K562 (cell line): Measurements from ENCODE around the gene FMOD. TPM values are rescaled to one million over a fixed set of nuclear protein-coding genes. Genes with fewer than 3 reads are reported as not detected.
A peak's percentile ranks its signal among the peaks of the same experiment; 100 is the strongest.

Experiments used
- ATF7 ChIP-seq: fragments of 450-650 bp; IDR thresholded peaks from 2 replicates; pipeline ENCODE4 v1.7.1; 2014; ENCODE audit warnings: mild to moderate bottlenecking, moderate library complexity
- BCOR ChIP-seq: fragments of 450-650 bp; IDR thresholded peaks from 2 replicates; pipeline ENCODE4 v1.6.1; 2016
- CXXC5 ChIP-seq: fragments of 250-450 bp; sonication (Bioruptor Pico); IDR thresholded peaks from 2 replicates; pipeline ENCODE4 v1.8.0; 2022; ENCODE audit warnings: inconsistent platforms, mild to moderate bottlenecking, moderate library complexity
- HCFC1 ChIP-seq: IDR thresholded peaks from 2 replicates; pipeline ENCODE4 v1.6.1; 2012; ENCODE audit warnings: low read depth, low read length, improper control_type of control experiment
- JUN ChIP-seq, 2 experiments: sonication (generic) in 1 of 2; formaldehyde crosslinking in 1 of 2; IDR thresholded peaks; 2 replicates each; pipeline versions ENCODE4 v1.6.1 to v1.8.0; 2012 to 2022; ENCODE audit warnings: borderline replicate concordance in 2 of 2, mild to moderate bottlenecking in 2 of 2, improper control_type of control experiment in 1 of 2, low read depth in 1 of 2, low read length in 1 of 2, missing genetic modification reagents in 1 of 2
- MAFK ChIP-seq: IDR thresholded peaks from 2 replicates; pipeline ENCODE4 v1.6.1; 2011; ENCODE audit warnings: low read length, improper control_type of control experiment
- NCOR1 ChIP-seq: fragments of 450-650 bp; IDR thresholded peaks from 2 replicates; pipeline ENCODE4 v1.6.1; 2016; ENCODE audit warnings: mild to moderate bottlenecking, moderate library complexity
- PHF21A ChIP-seq: fragments of 450-650 bp; IDR thresholded peaks from 2 replicates; pipeline ENCODE4 v1.6.1; 2017; ENCODE audit warnings: low read depth, borderline replicate concordance
- PKNOX1 ChIP-seq: fragments of 450-650 bp; IDR thresholded peaks from 2 replicates; pipeline ENCODE4 v1.6.1; 2016
- SFPQ ChIP-seq: fragments of 200-400 bp; formaldehyde crosslinking; IDR thresholded peaks from 2 replicates; pipeline ENCODE4 v1.6.1; 2017; ENCODE audit warnings: mild to moderate bottlenecking, low read depth, low read length, moderate library complexity
- SRSF3 ChIP-seq: fragments of 200-400 bp; formaldehyde crosslinking; IDR thresholded peaks from 2 replicates; pipeline ENCODE4 v1.6.1; 2016; ENCODE audit warnings: mild to moderate bottlenecking, low read length, moderate library complexity; ENCODE audit not compliant: insufficient read depth
- WHSC1 ChIP-seq: IDR thresholded peaks from one replicate; pipeline ENCODE4 v1.6.1; 2012; ENCODE audit warnings: low read length, control low read depth, inconsistent platforms
- ZNF143 ChIP-seq: sonication (generic); formaldehyde crosslinking; IDR thresholded peaks from 2 replicates; pipeline ENCODE4 v1.9.0; 2022; ENCODE audit warnings: mild to moderate bottlenecking, missing genetic modification reagents
- ZNF232 ChIP-seq: sonication (generic); formaldehyde crosslinking; IDR thresholded peaks from 2 replicates; pipeline ENCODE4 v1.8.0; 2022; ENCODE audit warnings: mild to moderate bottlenecking, missing genetic modification reagents
- ZNF436 ChIP-seq: fragments of 250-450, 450-650 bp; sonication (Bioruptor Pico); formaldehyde crosslinking; IDR thresholded peaks from 2 replicates; pipeline ENCODE4 v1.7.0; 2020; ENCODE audit warnings: mild to moderate bottlenecking
- polyA plus RNA-seq, 8 experiments: library from polyadenylated mRNA; depleted of rRNA in 4 of 8; stranded (reverse) in 5 of 8; unstranded in 3 of 8; fragments of >200 nt; fragmentation: Nextera tagmentation in 2 of 8; fragmentation: Illumina TruSeq in 1 of 8; extraction: Ambion mirVana in 2 of 8; extraction: Trizol in 1 of 8; gene quantifications; 2 replicates each; pipeline versions ENCODE4 v1.2.1 to v1.2.3, GENCODE V29; 2011 to 2014; ENCODE audit warnings: inconsistent platforms in 1 of 8, missing spikeins in 1 of 8
- total RNA-seq, 7 experiments: library from RNA; depleted of rRNA in 6 of 7; stranded (reverse); fragments of >200 nt in 6 of 7; fragmentation: Illumina TruSeq in 2 of 7; extraction: Trizol in 2 of 7; gene quantifications; 2 replicates each; pipeline versions ENCODE4 v1.2.1 to v1.2.3, GENCODE V29; 2011 to 2021; ENCODE audit warnings: low replicate concordance in 1 of 7

Gene FMOD
- total and polyA plus RNA-seq, 9 of the 15 experiments (the other 6 are each of a cell fraction or from before 2014, with no cell fraction given), result 0.03 to 0.13 (median 0.03) TPM; not detected in 6

- no peak for TF ChIP-seq SFPQ
- no peak for TF ChIP-seq CXXC5 (CRISPR knock-in tag)
- no peak for TF ChIP-seq PKNOX1
- TF ChIP-seq BCOR, result no peak
- TF ChIP-seq SRSF3, result no peak
- TF ChIP-seq ZNF436, result no peak
- no peak for TF ChIP-seq NCOR1
- no peak for TF ChIP-seq JUN (IDR thresholded peaks at IDR 0.05; ENCODE audit: borderline replicate concordance, low read depth, low read length)
- no peak; the same call in 1 of the 2 replicates for TF ChIP-seq JUN (CRISPR knock-in tag; IDR thresholded peaks at IDR 0.05; ENCODE audit: borderline replicate concordance)
- TF ChIP-seq WHSC1, result no peak
- TF ChIP-seq ZNF143 (CRISPR knock-in tag), result 0 out of 2 replicates have a peak, but pooled peaks have one; percentile 18
- no peak for TF ChIP-seq MAFK
- TF ChIP-seq ATF7, result 0 out of 2 replicates have a peak, but pooled peaks have one; percentile 13
- TF ChIP-seq HCFC1, result no peak
- no peak for TF ChIP-seq ZNF232
- no peak for TF ChIP-seq PHF21A
Measured at GRCh38 chr1:203342192-203342940, 8.6 kb downstream of the FMOD start (continued).
